HG03039 (cell line): ENCODE data around the gene ALDH1B1.

Source experiments
- ATAC-seq: cut with Tn5 transposase; IDR thresholded peaks from one replicate; pipeline ENCODE4 v1.9.1; 2021; ENCODE audit warnings: mild to moderate bottlenecking, moderate library complexity; ENCODE audit not compliant: unreplicated experiment

ALDH1B1 gene

DNA sequence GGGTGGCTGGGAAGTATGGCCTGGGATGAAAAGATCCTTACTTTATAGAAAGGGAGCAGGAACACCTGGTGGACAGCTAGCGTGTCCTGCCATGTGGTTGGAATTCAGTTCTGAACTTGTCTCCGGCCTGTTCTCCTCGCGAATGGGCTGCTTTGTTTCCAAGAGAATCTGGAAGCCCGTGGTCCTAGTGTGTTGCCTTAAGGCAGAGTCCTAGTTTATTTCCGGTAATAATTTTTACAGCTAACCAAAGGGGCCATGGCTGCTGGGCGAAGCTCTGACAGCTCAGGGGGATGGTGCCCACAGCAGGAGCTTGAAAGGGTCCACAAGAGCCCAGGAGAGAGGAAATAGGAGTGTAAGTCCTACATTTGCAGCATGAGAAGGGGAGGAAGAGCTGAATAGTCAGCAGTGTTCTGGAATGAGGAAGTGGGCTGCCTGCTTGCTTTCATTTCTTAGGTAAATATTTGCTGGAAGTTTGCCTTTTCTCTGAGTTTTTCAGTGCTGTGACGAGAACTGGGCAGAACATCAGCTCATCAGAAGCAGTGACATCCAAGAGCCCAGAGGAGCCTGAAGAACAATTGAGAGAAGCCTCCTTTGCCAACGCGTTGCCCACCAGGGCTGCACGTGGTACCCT lies 44.8 kb downstream of the ALDH1B1 start:
- ATAC-seq: no peak

DNA sequence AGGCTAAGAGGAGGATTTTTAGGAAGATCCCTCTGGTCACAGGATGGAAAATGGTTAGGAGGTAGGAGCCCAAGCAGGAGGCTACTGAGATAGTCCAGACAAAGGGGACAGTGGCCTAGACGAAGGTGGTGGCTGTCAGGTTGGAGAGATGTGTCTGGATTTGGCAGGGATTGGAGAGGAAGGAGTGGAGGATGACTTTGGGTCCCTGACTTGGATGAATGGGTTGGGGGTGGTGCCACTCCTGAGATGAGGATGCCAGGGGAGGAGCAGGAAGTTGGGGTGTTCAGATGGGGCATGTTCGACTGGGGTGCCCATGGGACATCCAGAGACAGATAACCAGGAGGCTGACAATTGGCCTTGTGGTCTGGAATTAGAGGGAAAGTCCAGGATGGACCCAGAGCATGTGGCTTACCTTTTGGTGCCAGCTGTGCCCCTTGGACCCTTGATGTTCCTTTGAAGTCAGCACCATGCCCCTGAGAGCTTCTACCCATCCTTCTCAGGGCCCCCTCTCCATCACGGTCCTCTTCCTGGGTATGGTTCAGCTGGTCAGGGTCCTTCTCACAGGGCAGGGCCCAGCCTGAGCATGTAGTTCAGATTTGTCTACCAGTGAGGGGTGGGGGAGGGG lies 46.9 kb downstream of the ALDH1B1 start:
- no peak for ATAC-seq

DNA sequence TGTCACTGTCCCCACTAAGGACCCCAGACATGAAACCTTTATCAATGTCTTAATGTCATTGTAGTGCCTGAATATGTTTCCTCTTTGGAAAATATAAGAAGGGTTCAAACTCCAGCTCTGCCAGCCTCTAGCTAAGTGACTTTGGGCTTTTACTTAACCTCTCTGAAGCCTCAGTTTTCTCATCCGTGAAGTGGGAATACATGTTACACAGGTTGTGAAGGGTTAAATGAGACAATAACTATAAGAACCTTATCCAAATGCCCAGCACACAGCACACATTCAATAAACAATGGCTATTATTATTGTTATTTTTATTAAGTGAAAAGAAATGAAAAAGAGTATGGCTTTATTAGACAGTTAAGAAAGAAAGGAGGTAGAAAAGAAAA lies 47.4 kb downstream of the ALDH1B1 start:
- ATAC-seq: no peak

DNA sequence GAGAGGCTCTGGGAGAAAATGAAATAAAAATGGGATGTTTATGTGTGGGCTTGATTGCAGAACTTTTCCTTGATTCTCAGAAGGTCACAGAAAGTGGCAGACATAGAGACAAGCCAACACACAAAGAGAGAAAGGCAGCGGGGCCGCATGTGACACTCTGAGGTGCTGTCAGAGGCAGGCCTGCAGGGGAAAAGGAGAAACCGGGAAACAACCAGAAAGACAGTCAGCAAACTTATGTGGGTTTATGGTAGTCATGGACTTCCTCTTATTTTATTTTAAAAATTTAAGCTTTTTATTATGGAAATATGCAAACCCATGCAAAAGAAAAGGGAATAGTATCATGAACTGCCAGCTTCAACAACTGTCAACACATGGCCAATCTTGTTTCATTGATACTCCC lies 48.0 kb downstream of the ALDH1B1 start:
- ATAC-seq: no peak

DNA sequence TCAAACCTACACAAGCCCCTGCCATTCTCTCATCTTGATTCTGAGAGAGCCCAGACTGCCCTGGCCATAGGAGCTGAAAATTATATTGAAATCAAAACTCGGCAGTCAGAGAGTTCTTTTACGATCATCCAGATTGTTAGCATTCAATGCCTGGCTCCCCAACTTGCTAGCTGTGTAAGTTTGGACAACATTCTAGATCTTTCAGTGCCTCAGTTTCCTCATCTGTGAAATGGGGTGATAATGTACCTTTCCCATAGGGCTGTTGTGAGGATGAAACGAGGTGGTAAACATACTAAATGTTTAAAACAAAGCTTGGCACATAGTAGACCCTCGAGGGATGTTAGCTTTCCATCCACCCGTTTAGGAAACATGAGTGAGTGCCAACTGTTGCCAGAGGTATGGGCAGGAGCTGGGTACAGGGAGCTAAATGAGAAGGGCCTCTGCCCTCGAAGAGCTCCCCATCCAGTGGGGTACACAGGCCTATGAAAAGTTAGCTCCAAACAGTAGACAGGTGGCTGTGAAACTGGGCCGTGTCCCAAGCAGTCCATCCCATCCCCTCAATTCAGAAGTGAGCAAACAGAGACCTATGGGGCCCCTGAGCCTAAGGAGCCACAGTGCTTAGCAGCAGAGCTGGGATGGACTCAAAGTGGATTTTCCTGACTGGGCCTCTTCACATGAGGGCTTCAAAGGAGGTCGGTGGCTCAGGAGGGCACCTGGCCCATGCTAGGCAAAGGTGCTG lies 49.0 kb downstream of the ALDH1B1 start:
- ATAC-seq: no peak

DNA sequence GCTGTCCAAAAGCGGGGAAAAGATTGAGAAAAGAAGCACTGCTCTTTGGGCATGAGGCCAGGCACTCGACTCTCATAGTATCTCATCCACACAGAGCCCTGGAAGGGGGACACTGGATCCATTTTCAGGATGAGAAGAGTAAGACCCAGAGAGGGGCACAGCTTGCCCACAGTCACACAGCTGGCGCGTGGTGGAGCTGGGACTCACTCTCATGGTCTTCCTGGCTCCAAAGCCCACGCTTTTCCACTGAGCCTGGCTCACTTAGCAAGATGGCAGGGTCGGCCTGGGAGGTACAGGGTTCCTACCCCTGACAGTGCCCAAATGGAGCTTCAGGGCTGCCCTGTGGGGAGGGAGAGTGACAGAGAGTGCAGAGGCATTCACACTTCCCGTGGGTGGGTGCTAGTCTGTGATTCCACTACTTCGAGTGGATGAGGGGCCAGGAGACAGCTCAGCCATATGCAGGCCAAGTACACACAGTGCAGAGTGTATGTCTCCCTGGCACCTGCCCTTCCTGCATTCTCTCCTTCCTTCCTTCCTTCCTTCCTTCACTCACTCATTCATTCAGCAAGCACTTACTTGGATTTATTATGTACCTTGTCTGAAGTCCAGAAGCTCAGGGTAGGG lies 50.1 kb downstream of the ALDH1B1 start:
- ATAC-seq: no peak

DNA sequence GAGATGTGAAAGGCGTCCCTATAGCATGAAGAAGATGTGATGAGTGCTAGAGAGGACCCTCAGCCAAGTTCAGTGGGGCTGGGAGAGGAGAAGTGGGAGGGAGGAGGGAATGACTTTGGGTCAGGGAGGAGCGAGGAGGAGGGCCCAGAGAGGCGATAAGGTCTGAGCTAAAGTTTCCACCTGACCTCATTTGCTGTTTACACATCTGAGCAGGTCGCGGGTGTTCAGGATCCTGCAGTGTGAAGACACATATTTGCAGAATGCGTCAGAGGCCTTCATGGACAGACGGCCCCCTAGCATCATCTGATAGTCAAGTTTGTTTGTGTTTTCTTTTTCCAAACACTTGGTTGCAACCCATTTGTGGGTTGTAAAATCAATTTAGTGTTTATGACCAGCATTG lies 50.7 kb downstream of the ALDH1B1 start:
- no peak for ATAC-seq

DNA sequence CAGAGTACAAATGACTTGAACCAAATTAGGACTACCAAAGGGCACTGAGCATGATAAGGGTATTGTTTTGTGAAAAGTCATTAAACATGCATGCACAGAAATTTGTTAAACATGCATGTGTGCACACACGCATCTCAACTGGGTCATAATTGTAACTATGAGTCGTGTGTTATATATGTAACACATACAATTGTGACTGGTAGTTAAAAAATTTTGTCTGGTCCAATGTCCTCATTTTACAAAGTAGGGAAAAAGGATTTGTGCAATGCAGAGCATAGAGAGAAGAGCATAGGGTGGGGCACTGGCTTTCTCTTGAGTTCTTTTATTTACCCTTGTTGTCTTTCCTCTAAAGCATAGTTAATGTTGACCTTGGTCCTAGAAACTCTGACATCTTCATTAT lies 51.1 kb downstream of the ALDH1B1 start:
- no peak for ATAC-seq

DNA sequence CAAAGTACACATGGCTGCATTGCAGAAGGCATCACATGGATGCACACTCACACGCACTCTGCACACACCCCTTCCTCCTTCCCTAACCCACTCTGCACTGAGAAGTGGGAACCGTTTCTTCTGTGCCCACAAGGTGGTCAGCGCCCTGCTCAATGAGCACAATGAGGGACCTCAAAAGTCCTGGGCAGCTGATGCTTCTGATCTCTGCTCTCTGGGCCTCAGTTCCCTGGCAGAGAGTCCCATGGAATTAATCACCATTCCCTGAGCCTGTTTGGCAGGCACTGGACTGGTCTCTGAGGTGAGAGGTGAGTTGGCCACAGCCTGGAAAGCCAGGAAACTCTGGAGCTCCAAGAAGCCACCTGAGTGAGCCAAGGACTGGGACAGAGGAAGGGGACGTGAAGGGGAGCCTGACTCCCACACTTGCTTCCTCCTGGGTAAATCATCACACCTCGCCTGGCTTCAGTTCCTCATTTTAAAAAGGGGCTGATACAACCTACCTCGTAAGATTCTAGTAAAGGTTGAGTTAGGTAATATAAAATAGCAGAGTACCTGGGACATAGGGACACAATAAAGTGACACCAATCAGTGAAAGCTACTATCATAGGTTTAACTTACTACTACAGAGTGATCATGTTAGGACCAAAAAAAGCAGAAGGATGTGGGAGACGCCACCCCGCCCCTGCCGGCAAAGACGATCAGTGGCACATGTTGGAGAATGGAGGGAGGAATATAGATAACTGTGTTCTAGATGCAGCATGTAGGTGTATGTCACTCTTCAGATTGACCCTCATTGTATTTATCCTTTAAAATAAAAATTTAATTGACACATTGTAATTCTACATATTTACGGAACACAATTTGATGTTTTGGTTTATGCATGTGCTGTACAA lies 52.9 kb downstream of the ALDH1B1 start:
- ATAC-seq: peak; percentile 59

DNA sequence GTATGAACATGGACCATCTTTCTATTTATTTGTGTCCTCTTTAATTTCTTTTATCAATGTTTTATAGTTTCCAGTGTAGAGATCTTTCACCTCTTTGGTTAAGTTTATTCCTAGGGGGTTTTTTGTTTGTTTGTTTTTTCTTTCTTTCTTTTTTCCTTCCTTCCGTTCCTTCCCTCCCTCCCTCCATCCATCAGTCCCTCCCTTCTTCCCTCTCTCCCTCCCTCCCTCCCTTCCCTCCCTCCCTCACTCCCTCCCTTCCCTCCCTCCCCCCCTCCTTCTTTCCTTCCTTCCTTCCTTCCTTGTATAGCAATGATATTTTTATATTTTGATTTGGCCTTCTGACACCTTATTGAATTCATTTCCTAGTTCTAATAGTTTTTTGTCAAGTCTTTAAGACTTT lies 55.2 kb downstream of the ALDH1B1 start:
- ATAC-seq: no peak
